Activated T-cell treated with anti-CD3 and anti-CD28 coated beads, Interleukin-2, amount 50 U/mL, for 1 hour (primary cell): ENCODE data around the gene AMD1.
"Not testable (repeated sequence)": the region's sequence is repeated elsewhere in the genome, so short reads cannot be mapped to it uniquely, and the experiment has no call there.

Experiments
- DNase-seq: peaks from one replicate; pipeline ENCODE4 v3.0.0-alpha.2; 2020

AMD1 gene

DNA sequence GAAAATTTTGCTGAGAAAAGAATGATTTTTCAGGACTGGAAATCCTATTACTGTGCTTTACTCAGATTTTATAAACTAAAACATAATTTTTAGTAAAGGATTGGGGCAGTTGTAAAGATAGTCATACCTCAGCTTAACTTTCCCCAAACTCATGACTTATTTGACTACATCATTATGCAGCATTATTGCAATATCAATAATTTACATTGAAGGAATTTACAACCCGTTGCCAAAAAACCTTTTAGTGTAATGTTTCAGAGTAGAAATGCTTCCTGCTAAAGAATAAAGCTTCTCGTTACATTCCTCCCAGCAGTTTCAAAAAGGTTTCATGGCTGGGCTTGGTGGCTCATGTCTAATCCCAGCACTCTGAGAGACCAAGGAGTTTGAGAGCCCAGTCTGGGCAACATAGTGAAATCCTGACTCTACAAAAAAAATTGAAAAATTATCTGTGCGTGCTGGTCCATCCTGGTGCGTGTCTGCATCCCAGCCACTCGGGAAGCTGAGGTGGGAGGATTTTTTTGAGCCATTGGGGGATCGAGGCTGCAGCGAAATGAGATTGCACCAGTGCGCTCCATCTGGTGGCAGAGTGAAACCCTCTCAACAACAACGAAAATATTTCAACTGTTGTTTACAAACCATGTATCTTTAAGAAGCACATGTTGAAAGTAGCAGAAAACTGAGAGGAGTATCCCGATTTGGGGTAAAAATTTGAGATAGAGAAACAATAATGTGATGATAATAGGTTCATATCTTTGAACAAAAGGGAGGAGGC lies 4.4 kb downstream of the AMD1 start:
- DNase-seq: peak; percentile 39

DNA sequence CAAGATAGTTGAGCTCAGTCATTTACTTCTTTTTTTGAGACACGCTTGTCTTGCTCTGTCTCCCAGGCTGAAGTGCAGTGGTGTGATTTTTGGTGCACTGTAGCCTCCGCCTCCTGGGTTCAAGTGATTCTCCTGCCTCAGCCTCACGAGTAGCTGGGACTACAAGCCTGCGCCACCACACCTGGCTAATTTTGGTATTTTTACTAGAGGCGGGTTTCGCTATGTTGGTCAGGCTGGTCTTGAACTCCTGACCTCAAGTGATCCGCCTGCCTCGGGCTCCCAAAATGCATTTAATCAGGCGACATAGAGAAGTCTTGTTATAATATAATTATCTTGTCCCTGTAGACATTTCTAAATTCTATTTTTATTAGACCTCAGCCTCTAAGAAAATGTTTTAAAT lies 6.1 kb downstream of the AMD1 start:
- DNase-seq: no peak

DNA sequence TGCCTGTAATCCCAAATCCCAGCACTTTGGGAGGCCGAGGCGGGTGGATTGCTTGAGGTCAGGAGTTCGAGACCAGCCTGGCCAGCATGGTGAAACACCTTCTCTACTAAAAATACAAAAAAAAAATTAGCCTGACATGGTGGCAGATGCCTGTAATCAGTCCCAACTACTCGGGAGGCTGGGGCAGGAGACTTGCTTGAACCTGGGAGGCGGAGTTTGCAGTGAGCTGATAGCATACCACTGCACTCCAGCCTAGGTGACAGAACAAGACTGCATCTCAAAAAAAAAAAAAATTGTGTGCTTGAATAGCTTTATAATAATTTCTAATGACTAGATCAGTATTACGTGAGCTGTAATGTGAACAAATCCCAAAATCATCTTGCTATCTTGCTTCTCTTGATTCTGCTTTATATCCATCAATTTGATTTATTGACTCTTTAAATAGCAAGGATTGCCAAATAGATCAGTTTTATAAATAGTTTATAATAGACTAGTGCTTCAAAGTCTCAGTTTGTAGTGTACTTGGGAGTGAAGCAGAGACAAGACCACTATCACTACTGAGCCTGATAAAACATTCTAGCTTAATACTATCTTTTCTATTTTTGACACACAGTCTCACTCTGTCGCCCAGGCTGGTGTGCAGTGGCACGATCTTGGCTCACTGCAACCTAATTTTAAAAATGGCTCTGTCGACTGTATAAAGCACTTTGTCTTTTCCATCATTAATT lies 7.1 kb downstream of the AMD1 start:
- DNase-seq: no peak

DNA sequence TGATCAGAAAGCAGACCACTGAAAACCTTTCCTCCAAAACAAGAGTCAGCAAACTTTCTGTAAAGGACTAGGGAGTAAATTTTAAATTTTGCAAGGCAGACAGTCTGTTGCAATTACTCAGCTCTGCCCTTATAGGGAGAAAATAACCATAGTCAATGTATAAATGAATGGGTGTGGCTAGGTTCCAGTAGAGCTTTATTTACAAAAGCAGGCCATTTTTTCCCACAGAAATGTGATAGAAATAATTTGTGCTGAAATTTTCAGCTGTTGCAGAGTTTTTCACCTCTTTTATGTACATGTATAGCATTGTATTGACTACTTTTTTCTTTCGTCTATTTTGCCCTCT lies 7.7 kb downstream of the AMD1 start:
- no peak for DNase-seq

DNA sequence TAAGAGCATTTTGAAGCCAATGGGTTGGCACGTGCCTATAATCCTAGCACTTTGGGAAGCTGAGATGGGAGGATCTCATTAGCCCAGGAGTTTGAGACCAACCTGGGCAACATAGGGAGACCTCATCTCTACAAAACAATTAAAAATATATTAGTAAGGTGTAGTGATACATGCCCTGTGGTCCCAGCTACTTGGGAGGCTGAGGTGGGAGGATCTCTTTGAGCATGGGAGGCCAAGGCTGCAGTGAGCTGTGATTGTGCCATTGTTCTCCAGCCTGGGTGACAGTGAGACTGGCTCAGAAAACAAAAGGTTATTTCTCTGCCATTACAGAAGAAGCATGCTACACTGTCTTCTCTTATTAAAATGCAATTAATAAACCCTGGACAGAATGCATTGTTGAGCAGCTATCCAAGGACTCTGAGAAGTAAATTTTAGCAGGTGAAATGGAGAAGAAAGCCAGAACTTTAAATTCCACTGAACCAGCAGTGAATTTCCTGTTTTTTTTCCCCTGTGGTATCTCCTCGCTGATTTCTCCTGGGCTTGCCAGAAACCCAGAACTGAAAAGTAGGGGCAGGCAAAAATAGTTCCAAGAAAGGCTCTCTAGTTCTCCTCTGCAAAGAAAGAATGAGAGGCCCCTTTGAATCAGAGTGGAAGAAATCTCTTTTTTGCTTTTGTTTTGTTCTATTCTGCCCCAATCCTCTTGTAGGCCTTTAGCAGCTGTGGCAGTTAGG lies 8.4 kb downstream of the AMD1 start:
- no peak for DNase-seq

DNA sequence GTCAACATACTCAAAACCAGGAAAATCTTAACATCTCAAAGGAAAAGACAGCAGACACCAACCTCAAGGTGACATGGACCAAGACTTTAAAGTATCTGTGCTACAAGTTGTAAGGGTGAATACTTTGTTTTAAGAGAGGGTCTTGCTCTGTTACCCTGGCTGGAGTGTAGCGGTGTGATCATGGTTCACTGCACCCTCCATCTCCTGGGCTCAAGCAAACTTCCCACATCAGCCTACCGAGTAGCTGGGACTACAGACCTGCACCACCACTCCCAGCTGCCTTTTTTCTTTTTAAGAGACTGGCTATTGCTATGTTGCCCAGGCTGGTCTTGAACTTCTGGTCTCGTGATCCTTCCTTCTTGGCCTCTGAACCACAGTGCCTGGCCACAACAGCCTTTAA lies 9.7 kb downstream of the AMD1 start:
- DNase-seq: no peak

DNA sequence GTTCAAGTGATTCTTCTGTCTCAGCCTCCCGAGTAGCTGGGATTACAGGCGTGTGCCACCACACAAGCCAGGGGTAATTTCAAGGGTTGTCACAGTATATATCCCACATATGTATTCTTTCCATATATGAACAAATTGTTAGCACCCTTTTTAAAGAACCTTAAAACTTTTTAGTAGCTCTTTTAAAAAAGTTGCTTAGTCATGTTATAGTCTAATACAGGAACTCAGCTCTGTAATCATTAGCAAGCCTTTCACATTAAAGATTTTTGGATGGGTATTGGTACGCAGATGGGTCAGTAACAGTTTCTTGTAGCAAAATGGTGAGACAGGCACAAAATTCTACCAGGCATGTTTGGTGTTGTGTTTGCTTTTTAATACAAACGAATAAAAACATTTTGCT lies 10.9 kb downstream of the AMD1 start:
- DNase-seq: no peak

DNA sequence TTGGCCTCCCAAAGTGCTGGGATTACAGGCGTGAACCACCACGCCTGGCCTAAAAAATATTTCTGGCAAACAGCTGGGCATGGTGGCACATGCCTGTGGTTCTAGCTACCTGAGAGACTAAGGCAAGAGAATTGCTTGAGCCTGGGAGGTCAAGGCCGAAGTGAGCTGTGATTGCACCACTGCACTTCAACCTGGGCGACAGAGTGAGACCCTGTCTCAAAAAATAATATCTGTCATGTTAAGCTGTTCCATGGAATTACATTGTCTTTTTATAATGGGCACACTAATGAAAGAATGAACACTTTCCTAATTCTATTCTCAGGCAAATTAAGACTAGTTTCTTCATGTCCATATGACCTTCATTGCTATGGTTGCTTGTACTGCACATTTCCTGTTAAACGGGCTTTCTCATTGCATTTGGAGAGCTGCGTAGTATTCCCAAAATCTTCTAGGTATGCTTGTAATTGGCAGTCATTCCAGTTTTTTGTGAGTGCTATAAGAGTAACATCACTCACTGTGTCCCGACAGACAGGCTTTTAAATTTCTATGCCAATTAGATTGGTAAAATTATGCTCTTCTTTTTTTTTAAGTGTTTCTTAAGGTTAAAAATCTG lies 12.1 kb downstream of the AMD1 start:
- DNase-seq: no peak

DNA sequence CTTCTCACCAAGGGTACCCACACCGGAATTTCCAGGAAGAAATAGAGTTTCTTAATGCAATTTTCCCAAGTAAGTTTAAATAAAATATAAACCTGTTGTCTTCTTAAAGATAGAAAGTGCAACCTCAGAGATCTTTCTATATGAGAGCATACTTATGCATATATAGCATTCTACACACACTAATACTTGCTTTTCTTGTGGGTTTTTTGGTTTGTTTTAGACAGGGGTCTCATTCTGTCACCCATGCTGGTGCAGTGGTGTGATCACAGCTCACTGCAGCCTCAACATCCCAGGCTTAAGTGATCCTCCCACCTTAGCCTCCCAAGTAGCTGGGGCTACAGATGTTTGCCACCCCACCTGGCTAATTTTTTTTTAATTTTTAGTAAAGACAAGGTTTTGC lies 15.7 kb downstream of the AMD1 start:
- DNase-seq: no peak

DNA sequence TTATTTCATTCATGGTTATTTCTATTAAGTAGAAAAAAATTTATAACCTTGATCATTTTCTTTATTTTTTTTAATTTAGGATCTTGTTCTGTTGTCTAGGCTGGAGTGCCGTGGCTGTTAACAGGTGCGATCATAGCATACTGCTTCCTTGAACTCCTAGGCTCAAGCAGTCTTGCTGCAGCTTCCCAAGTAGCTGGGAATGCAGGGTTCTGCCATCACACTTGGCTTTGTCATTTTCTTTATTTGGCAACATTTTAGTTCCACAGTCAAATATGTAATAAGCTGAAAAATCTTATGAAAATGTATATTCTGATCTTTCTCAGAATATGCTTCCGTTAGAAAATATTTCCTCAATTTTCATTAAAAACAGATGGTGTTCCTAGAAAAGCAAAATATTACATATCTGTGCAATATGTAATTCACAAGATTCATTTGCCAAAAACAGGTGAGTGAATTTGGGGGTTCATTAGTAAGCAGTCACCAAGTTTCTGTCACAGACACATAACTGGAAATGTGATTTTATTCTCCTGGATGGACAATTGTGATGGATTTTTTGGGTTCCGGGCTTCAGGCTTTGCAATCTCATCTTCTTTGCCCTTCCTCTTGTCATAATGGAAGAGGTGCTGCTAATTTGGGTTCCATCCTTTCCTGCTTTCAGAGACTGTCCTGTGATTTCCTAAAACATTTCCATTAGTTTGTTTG lies 21.5 kb downstream of the AMD1 start:
- no peak for DNase-seq

DNA sequence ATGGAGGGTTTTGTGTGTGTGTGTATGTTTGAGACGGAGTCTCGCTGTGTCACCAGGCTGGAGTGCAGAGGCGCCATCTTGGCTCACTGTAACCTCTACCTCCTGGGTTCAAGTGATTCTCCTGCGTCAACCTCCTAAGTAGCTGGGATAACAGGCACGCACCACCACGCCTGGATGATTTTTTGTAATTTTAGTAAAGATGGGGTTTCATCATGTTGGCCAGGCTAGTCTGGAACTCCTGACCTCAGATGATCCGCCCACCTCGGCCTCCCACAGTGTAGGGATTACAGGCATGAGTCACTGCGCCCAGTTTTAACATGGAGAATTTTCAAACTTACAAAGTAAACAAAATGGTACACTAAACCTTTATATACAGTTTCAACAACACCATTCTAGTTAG lies 22.8 kb downstream of the AMD1 start:
- DNase-seq: no peak

DNA sequence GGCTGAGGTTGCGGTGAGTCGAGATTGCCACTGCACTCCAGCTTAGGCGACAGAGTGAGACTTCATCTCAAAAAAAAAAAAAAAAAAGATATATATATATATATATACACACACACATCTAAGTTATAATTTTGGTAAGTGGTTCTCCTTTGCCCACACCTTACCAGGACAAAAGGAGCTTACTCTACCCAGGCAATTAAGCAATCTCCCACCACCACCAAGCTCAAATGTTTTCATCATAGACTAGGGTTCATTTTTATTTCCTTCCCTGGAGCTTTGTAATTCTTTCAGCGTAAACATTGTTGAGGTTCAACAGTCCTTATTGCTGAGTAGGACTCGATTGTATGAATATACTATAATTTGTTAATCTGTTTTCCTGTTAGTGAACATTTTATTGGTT lies 23.5 kb downstream of the AMD1 start:
- DNase-seq: no peak

DNA sequence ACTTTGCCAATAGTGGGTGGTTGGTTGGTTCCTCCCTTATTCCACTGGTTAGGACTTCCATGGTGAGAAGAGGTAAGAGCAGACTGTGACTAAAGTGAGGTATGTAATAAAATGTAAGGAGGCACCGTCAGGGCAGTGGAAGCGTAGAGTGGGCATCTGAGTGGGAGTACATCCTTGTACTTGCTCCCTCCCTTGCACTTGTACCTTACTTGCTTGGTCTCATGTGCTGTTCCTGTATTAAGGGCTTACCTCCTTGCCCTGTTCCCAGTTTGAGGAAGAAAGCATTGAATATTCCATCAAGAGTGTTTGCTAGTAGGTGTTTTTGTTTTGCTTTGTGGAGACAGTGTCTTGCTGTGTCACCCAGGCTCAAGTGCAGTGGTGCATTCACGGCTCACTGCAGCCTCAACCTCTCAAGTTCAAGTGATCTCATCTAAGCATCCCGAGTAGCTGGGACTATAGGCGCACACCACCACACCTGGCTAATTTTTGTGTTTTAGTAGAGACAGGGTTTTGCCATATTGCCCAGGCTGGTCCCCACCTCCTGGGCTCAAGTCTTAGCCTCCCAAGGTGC lies 25.5 kb downstream of the AMD1 start:
- no peak for DNase-seq

DNA sequence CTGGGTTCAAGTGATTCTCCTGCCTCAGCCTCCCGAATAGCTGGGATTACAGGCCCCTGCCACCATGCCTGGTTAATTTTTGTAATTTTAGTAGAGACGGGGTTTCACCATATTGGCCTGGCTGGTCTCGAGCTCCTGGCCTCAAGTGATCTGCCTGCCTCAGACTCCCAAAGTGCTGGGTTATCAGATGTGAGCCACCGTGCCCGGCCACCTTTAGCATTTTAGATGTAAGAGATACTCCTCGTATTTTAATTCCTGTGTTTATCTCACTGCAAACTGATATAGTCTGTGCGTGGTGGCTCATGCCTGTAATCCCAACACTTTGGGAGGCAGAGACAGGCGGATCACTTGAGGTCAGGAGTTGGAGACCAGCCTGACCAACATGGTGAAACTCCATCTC lies 27.0 kb downstream of the AMD1 start:
- not testable (repeated sequence) for DNase-seq

DNA sequence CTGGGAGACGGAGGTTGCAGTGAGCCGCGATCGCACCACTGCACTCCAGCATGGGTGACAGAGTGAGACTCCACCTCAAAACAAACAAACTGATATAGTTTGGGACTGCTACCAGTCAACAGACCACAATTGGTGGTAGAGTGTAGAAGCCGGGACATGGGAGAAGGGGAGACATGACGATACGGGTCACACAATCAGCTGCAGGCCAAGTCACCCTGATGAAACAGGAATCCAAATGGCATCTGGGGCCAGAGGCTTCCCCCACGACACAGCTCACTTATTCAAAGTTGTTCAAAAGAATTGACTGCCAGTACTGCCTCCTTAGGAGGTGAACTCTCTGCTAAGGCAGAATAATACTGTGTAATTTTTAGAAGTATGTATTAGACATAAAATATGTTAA lies 27.5 kb downstream of the AMD1 start:
- no peak for DNase-seq

DNA sequence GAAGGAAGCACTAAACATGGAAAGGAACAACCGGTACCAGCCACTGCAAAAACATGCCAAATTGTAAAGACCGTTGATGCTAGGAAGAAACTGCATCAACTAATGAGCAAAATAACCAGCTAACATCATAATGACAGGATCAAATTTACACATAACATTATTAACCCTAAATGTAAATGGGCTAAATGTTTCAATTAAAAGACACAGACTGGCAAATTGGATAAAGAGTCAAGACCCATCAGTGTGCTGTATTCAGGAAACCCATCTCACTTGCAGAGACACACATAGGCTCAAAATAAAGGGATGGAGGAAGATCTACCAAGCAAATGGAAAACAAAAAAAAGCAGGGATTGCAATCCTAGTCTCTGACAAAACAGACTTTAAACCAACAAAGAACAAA lies 31.7 kb downstream of the AMD1 start:
- DNase-seq: not testable (repeated sequence)

DNA sequence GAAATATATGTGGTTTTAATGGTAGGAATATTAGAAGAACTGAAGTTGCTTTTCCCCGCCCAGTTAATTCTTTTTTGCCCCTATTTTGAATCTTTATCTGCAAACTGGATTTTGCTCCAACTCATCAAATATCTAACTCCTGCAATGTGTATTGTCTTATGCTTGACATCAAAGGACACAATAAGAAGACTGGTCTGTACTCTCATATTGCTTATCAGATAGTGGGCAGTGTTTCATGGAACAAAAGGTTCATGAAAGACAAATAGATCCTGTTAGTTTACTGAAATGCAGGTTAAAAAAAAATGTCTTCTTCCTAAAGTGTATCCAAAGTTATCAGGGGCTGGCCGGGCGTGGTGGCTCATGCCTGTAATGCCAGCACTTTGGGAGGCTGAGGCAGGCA lies 56.2 kb downstream of the AMD1 start:
- DNase-seq: no peak

DNA sequence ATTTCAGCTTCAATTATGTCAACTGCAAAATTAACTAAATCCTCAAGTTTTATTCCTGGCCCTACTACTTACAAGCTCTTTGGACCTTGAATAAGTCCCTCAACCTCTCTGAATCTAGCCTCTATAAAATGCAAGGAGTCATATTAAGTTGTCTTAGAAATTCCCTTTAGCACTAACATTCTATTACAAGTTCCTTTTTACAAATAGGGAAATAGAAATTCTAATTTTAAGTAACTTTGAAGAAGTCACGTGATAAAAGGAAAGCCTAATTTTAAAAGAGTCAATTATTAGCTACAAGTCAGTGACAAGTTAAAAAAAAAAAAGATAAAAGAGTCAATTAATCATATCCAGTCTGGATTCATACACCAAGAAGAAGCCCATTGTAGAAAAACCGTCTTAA lies 59.3 kb downstream of the AMD1 start:
- DNase-seq: no peak

DNA sequence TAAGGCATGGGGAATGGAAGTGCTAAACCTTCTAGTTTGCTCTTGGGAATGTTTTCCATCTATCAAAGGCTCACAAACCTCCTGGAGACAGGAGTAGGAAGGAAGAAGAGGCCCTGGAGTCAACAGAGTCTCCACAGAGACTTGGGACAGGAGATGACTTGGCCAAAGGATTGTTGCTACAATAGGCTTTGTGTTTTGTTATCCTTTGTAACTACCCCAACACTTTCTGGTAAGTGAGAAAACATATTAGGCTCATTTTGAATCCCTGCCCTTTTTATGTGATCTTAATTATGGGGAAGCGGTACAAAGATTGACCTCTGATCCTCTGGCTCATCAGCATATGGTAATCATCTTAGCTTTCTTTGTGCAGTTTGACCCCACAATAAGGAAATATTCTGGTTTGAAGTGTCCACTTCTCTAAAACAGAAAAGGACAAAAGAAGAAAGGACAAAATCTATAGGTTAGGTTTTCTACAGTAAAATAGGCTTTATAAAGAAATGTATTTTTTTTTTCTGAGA lies 59.9 kb downstream of the AMD1 start:
- no peak for DNase-seq

DNA sequence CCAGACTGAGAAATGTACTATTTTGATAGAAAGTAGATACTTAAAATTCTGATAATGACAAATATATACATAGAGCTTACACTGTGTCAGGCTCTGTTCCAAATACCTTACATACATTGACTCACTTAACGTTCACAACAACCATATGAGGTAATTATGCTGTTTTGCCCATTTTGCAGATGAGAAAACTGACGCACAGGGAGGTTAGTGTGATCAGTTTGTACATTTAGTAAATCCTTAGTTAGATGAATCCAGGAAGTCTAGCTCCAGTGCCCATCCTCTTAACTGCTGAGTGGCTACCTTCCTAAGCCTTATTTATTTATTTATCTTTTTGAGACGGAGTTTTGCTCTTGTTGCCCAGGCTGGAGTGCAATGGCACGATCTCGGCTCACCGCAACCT lies 60.6 kb downstream of the AMD1 start:
- no peak for DNase-seq

DNA sequence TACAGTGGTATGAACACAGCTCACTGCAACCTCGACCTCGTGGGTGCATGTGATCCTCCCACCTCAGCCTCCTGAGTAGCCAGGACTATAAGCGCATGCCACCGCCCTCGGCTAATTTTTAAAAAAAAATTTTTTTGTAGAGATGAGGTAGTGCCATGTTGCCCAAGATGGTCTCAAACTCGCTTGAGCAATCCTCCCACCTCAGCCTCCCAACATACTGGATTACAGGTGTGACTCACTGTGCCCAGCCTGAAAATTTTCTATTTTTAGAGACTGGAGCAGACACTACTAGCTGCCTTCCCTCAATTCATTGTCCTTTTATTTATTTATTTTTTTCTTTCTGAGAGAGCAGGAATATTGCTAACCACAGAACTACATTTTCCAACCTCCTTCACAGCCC lies 63.6 kb downstream of the AMD1 start:
- no peak for DNase-seq

DNA sequence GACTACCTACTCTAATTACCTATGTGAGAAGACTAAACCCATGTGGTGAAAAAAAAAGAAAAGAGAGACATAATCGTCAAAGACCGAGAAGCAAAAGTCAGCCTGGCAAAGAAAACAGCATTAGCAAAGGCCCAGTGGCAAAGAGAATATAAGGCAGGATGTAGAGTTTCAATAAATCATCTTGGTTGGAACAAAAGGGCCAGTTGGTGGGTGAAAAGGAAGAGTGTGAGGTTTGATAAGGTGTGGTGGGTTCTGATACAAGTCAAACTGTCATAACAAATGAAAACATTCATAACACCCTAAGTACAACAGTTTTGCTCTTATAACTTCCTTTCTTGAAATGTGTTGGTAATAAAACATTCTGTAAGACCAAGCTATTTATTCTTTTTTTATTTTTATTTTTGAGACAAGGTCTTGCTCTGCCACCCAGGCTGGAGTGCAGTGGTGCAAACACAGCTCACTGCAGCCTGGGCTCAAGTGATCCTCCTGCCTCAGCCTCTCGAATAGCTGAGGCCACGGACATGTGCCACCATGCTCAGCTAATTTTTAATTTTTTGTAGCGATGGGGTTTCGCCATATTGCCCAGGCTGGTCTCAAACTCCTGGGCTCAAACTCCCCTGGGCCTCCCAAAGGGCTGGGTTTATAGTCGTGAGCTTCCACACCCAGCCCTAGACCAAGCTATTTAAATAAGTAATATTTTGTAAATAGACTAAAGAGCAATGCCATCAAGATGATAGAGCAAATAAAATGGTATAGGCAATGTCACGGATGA lies 65.0 kb downstream of the AMD1 start:
- no peak for DNase-seq
